ENCODE data around the gene TGFBR1.
A peak's percentile ranks its signal among the peaks of the same experiment; 100 is the strongest.

Gene TGFBR1

DNA sequence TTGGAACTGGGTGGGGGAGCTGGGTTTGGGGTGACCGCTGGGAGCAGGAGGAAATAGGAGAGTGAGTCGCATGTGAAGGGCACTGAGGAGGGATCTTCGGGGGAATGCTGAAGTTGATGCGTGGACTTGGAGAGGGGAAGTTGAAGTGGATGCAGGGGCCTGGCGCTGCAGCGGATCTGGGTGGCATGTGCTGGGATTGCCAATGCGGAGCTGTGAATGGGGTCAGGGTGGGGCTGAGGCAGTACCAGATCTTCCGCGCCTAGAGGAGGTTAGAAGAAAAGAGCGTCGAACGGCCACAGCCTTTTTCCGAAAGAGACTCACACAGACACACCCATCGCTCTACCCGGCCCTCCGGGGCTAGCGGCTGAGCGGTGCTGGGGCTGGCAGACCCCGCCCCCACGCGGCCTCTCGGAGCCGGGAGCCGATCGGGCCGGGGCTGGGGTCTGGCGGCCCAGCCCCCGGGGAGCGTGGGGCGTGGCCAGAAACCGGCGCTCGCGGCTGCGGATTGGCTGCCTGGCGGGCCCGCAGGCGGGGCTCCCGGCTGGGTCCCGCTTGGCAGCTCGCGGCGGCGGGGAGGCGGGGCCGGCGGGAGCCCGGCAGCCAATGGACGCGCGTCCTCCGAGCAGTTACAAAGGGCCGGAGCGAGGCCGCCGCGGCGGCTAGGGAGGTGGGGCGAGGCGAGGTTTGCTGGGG, at the start of gene TGFBR1:
Gene TGFBR1, plus strand, starts transcription at position 655 of the 693 bp plus-strand sequence. CDS start 93 bp downstream, outside the sequence.
- DNase-seq (ENCODE audit: low read depth in 2 of 2), result peak; percentile 87 to 95
- H3K4me3 ChIP-seq (replicated peaks in 1 of 2; ENCODE audit: low read depth in 2 of 2, low read length in 2 of 2), result peak within 1 kb of the TSS; percentile 72 to 77
- TF ChIP-seq, protein P1, sequence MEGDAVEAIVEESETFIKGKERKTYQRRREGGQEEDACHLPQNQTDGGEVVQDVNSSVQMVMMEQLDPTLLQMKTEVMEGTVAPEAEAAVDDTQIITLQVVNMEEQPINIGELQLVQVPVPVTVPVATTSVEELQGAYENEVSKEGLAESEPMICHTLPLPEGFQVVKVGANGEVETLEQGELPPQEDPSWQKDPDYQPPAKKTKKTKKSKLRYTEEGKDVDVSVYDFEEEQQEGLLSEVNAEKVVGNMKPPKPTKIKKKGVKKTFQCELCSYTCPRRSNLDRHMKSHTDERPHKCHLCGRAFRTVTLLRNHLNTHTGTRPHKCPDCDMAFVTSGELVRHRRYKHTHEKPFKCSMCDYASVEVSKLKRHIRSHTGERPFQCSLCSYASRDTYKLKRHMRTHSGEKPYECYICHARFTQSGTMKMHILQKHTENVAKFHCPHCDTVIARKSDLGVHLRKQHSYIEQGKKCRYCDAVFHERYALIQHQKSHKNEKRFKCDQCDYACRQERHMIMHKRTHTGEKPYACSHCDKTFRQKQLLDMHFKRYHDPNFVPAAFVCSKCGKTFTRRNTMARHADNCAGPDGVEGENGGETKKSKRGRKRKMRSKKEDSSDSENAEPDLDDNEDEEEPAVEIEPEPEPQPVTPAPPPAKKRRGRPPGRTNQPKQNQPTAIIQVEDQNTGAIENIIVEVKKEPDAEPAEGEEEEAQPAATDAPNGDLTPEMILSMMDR (IDR thresholded peaks at IDR 0.05; ENCODE audit: low read depth, low read length), result no peak

GRCh38 chr9:99055384-99055783, 49.5 kb upstream of the TGFBR1 start:
- no peak overlapping the region for H3K4me3 ChIP-seq (replicated peaks in 1 of 2; ENCODE audit: low read depth in 2 of 2, low read length in 2 of 2)
- peak in 1 of 2 donors; percentile 31 for DNase-seq (ENCODE audit: low read depth in 2 of 2)

GRCh38 chr9:99056186-99056585, 48.7 kb upstream of the TGFBR1 start:
- DNase-seq (ENCODE audit: low read depth in 2 of 2), result no peak
- TF ChIP-seq, protein P1 (IDR thresholded peaks at IDR 0.05; ENCODE audit: low read depth, low read length), result no peak
- H3K4me3 ChIP-seq (replicated peaks in 1 of 2; ENCODE audit: low read depth in 2 of 2, low read length in 2 of 2), result no peak overlapping the region

More at GRCh38 chr9:99055384-99055783, 49.5 kb upstream of the TGFBR1 start:
- TF ChIP-seq, protein P1 (IDR thresholded peaks at IDR 0.05; ENCODE audit: low read depth, low read length), result no peak

GRCh38 chr9:99056886-99057664, 47.8 kb upstream of the TGFBR1 start:
- DNase-seq (ENCODE audit: low read depth in 2 of 2), result peak; percentile 70 to 80
- no peak overlapping the region for H3K4me3 ChIP-seq (replicated peaks in 1 of 2; ENCODE audit: low read depth in 2 of 2, low read length in 2 of 2)
- TF ChIP-seq, protein P1 (IDR thresholded peaks at IDR 0.05; ENCODE audit: low read depth, low read length), result no peak

DNA sequence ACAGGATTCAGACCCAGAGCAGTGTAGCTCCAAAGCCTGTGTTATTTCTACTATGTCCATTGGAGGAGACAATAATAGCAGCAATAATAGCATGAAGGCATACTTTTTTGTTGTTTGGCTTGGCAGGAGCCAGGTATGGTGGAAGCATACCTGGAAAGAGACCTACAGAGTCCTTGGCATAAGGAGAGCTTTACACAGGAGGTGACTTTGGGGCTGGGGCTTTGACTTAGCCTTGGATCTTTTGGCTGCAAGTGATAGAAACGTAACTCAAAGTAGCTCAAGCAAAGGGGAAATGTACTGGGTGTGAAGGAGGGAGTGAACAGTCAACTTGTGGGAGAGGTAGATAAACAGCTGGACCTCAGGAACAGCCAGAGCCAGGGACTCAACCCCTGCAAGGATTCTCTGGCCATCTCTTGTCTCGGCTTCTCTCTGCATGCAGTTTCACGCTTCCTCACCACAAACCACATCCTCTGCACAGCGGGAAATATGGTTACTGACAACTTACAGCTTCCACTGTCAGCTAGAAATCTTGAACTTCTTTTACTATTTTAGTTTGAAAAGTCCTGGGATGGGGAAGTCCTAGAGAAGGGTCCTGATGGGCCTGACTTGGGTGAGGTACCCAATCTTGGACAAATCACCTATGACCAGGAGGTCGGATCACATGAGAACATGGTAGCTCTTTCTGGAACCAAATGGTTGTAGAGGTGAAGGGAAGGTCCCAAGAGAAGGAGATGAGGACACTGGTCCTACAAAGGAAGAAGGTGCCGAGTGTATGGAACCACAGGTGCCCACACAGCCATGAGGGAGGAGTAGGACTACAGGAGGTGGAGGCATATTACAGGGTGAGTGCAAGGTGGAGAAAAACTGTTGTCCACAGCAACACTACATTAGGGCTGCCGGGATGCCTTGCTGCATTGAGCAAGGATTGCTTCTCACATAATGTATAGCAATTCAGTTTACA, 47.0 kb upstream of the TGFBR1 start:
- TF ChIP-seq, protein P1 (IDR thresholded peaks at IDR 0.05; ENCODE audit: low read depth, low read length), result no peak
- DNase-seq (ENCODE audit: low read depth in 2 of 2), result peak; percentile 64 to 65
- H3K4me3 ChIP-seq (replicated peaks in 1 of 2; ENCODE audit: low read depth in 2 of 2, low read length in 2 of 2), result no peak overlapping the region
